ENCODE results near the gene DUOX1. TPM values are rescaled to one million over a fixed set of nuclear protein-coding genes. Genes with fewer than 3 reads are reported as not detected.

Gene DUOX1
- total RNA-seq, 1 experiment from 2014 or later = 19.6 TPM

DNA sequence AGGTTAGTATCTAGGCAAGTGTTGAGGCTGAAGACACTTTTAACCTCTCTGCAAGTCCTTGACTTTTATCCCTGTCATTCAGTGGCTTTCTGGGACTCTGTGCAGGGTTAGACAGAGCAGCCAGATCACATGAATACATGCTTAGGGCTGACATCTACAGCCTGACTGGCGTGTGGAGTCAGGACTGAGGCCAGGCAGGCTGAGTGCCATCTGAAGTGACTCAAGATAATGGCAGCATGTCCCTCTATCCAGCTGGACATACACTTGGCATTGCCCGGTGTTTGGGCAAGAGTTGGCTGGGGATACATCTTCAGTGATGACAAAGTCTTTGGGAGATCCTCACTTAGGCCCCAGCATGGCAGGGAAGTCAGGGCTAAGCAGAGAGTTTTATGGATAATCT lies 38.2 kb upstream of the DUOX1 start:
- intact Hi-C loops (cut with micrococcal nuclease) = no loop called here
- no peaks in the 10 kb centered on the region for H3K36me3 ChIP-seq (ENCODE audit: control insufficient read depth in 1 of 2, insufficient read depth in 2 of 2, low read length in 2 of 2)
- no TSS peak for BruUV-seq (replicated peaks)
- TF ChIP-seq, protein P1, sequence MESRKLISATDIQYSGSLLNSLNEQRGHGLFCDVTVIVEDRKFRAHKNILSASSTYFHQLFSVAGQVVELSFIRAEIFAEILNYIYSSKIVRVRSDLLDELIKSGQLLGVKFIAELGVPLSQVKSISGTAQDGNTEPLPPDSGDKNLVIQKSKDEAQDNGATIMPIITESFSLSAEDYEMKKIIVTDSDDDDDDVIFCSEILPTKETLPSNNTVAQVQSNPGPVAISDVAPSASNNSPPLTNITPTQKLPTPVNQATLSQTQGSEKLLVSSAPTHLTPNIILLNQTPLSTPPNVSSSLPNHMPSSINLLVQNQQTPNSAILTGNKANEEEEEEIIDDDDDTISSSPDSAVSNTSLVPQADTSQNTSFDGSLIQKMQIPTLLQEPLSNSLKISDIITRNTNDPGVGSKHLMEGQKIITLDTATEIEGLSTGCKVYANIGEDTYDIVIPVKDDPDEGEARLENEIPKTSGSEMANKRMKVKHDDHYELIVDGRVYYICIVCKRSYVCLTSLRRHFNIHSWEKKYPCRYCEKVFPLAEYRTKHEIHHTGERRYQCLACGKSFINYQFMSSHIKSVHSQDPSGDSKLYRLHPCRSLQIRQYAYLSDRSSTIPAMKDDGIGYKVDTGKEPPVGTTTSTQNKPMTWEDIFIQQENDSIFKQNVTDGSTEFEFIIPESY (IDR thresholded peaks at IDR 0.05; ENCODE audit: extremely low read depth, insufficient replicate concordance, low read length) = no peak
- TF ChIP-seq EZH2 (IDR thresholded peaks at IDR 0.05) (no peak), YY1 (IDR thresholded peaks at IDR 0.05; ENCODE audit: extremely low read depth, insufficient replicate concordance, low read depth, low read length) (no peak), EGR1 (IDR thresholded peaks at IDR 0.05; ENCODE audit: low read depth) (no peak), SP1 (IDR thresholded peaks at IDR 0.05; ENCODE audit: low read depth) (no peak), CEBPB (IDR thresholded peaks at IDR 0.05; ENCODE audit: low read depth) (no peak), POLR2AphosphoS5 (IDR thresholded peaks at IDR 0.05; ENCODE audit: low read depth, low read length) (no peak), CBX3 (IDR thresholded peaks at IDR 0.05; ENCODE audit: low read depth) (no peak), SRF (IDR thresholded peaks at IDR 0.05; ENCODE audit: low read depth) (no peak), EZH2phosphoT487 (IDR thresholded peaks at IDR 0.05; ENCODE audit: borderline replicate concordance) (no peak), ZFX (IDR thresholded peaks at IDR 0.05) (no peak), JUND (IDR thresholded peaks at IDR 0.05) (no peak), TCF7L2 (IDR thresholded peaks at IDR 0.05; ENCODE audit: borderline replicate concordance, extremely low read depth, insufficient read depth, insufficient read length) (no peak)
- TF ChIP-seq, protein P2, sequence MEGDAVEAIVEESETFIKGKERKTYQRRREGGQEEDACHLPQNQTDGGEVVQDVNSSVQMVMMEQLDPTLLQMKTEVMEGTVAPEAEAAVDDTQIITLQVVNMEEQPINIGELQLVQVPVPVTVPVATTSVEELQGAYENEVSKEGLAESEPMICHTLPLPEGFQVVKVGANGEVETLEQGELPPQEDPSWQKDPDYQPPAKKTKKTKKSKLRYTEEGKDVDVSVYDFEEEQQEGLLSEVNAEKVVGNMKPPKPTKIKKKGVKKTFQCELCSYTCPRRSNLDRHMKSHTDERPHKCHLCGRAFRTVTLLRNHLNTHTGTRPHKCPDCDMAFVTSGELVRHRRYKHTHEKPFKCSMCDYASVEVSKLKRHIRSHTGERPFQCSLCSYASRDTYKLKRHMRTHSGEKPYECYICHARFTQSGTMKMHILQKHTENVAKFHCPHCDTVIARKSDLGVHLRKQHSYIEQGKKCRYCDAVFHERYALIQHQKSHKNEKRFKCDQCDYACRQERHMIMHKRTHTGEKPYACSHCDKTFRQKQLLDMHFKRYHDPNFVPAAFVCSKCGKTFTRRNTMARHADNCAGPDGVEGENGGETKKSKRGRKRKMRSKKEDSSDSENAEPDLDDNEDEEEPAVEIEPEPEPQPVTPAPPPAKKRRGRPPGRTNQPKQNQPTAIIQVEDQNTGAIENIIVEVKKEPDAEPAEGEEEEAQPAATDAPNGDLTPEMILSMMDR (IDR thresholded peaks at IDR 0.05 in 2 of 3, conservative IDR thresholded peaks at IDR 0.05 in 1 of 3; ENCODE audit: borderline replicate concordance in 1 of 3, insufficient read depth in 1 of 3, low read depth in 2 of 3, low read length in 2 of 3) = no peak
- TF ChIP-seq, protein P3, sequence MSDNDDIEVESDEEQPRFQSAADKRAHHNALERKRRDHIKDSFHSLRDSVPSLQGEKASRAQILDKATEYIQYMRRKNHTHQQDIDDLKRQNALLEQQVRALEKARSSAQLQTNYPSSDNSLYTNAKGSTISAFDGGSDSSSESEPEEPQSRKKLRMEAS (IDR thresholded peaks at IDR 0.05) = no peak
- TF ChIP-seq, protein P4, sequence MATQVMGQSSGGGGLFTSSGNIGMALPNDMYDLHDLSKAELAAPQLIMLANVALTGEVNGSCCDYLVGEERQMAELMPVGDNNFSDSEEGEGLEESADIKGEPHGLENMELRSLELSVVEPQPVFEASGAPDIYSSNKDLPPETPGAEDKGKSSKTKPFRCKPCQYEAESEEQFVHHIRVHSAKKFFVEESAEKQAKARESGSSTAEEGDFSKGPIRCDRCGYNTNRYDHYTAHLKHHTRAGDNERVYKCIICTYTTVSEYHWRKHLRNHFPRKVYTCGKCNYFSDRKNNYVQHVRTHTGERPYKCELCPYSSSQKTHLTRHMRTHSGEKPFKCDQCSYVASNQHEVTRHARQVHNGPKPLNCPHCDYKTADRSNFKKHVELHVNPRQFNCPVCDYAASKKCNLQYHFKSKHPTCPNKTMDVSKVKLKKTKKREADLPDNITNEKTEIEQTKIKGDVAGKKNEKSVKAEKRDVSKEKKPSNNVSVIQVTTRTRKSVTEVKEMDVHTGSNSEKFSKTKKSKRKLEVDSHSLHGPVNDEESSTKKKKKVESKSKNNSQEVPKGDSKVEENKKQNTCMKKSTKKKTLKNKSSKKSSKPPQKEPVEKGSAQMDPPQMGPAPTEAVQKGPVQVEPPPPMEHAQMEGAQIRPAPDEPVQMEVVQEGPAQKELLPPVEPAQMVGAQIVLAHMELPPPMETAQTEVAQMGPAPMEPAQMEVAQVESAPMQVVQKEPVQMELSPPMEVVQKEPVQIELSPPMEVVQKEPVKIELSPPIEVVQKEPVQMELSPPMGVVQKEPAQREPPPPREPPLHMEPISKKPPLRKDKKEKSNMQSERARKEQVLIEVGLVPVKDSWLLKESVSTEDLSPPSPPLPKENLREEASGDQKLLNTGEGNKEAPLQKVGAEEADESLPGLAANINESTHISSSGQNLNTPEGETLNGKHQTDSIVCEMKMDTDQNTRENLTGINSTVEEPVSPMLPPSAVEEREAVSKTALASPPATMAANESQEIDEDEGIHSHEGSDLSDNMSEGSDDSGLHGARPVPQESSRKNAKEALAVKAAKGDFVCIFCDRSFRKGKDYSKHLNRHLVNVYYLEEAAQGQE (IDR thresholded peaks at IDR 0.05; ENCODE audit: low read depth) = no peak
- H3K79me2 ChIP-seq (ENCODE audit: insufficient read depth, low read length) = no peaks in the 10 kb centered on the region
- no peak overlapping the region for H3K9ac ChIP-seq (ENCODE audit: low read length)
- H4K20me1 ChIP-seq (ENCODE audit: insufficient read depth) = no peaks in the 10 kb centered on the region
- ATAC-seq (no peak), DNase-seq (ENCODE audit: low read depth, low spot score) (no peak)
- no peak overlapping the region for H3K27ac ChIP-seq (ENCODE audit: low read depth, low read length)
- H3K4me3 ChIP-seq (replicated peaks in 1 of 2; ENCODE audit: low read depth in 1 of 2, low read length in 2 of 2) = no peak overlapping the region
- no peaks in the 10 kb centered on the region for H3K9me3 ChIP-seq (ENCODE audit: control insufficient read depth in 1 of 2, insufficient read depth in 1 of 2, low read depth in 1 of 2, low read length in 2 of 2)
- POLR2A ChIA-PET = no interaction called here
- H3K4me2 ChIP-seq (ENCODE audit: low read length) = no peak overlapping the region
- CTCF ChIA-PET = no interaction called here
- no peak overlapping the region for H2AFZ ChIP-seq (ENCODE audit: low read depth, low read length, poor library complexity, severe bottlenecking)
- H3K27me3 ChIP-seq (ENCODE audit: insufficient read depth, low read length) = peaks cover 14% of the 10 kb centered on the region; the same call in 1 of the 2 replicates
- peaks cover 0 to 7% of the 10 kb centered on the region in 2 experiments; a peak in 1 of 4 replicates for H3K4me1 ChIP-seq (ENCODE audit: control insufficient read depth in 1 of 2, insufficient read depth in 2 of 2, low read length in 2 of 2)
- H3K9me2 ChIP-seq (ENCODE audit: insufficient read depth) = no peaks in the 10 kb centered on the region
- RAD21 ChIA-PET (ENCODE audit: low non-redundant PET in 1 of 2, low total read pairs in 2 of 2, uncharacterized antibody in 2 of 2, unreplicated experiment in 2 of 2) = no interaction called here

All from HCT116 (cell line).